Measurements from ENCODE around the gene PIEZO1. TPM values are rescaled to one million over a fixed set of nuclear protein-coding genes. Genes with fewer than 3 reads are reported as not detected.

Gene PIEZO1
- total RNA-seq, 1 donor from 2014 or later = 5.5 TPM

- Histone ChIP-seq H3K27ac (no peak overlapping the region), H3K4me3 (no peak overlapping the region), H3K36me3 (no peaks in the 10 kb centered on the region), H3F3A (ENCODE audit: low read depth) (peaks cover 6% of the 10 kb centered on the region), H3K4me1 (peaks cover 10% of the 10 kb centered on the region), H3K27me3 (no peaks in the 10 kb centered on the region), H3K4me2 (no peak overlapping the region), H3K9ac (no peak overlapping the region), H3K79me2 (ENCODE audit: low read depth) (no peaks in the 10 kb centered on the region), H3K9me3 (ENCODE audit: low read depth) (no peaks in the 10 kb centered on the region), H4K20me1 (ENCODE audit: low read depth) (no peaks in the 10 kb centered on the region), H2AFZ (replicated peaks) (no peak overlapping the region)
- H3K9me3 Mint-ChIP-seq = no peaks in the 10 kb centered on the region
- DNase-seq (ENCODE audit: low spot score) = no peak
- no peak for TF ChIP-seq EZH2 (IDR thresholded peaks at IDR 0.05)
- no peak for TF ChIP-seq EZH2phosphoT487 (IDR thresholded peaks at IDR 0.05)
- TF ChIP-seq CTCF (IDR thresholded peaks at IDR 0.05) = no peak
- H3K4me3 Mint-ChIP-seq = no peak overlapping the region
- no peak overlapping the region for H3K27ac Mint-ChIP-seq
- no peaks in the 10 kb centered on the region for H3K27me3 Mint-ChIP-seq (ENCODE audit: insufficient read depth, low read depth)
- peaks cover 2% of the 10 kb centered on the region for H3K4me1 Mint-ChIP-seq
- H3K36me3 Mint-ChIP-seq = no peaks in the 10 kb centered on the region
Observed at GRCh38 chr16:88740727-88741055, 44.3 kb downstream of the PIEZO1 start.

DNA sequence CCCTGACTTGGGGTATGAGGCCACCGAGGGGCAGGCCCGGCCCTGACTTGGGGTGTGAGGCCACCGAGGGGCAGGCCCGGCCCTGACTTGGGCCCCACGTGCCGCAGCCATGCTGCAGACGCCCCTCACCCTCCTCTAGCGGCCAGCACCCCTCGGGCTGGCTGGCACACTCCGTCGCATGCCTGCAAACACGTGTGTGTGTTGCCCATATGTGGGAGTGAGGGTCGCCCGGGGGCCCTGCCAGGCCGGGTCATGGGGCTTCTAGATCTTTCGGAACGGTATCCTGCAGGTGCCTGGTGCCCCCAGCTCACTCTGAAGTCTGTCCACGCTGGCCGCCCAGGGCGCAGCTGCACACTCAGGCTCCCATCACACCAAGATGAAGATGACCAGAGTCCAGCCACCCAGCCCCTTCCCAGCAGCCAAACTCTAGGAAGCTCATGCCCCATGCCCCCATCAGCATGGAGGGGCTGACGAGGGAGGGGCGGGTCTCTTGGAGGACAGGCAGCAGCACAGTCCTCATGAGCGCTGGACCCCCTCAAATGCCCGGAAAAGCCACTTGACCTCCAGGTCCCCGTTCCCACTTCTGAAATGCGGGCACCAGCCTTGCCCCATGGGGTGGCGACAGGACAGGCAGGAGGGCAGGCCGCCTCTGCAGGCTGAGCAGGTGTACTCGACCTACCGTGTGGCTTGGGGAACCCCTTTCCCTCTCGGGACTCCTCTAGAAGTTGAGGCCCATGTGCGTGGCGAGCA lies 44.9 kb downstream of the PIEZO1 start:
- Histone ChIP-seq H3K27ac (no peak overlapping the region), H3F3A (ENCODE audit: low read depth) (peaks cover 6% of the 10 kb centered on the region), H3K36me3 (no peaks in the 10 kb centered on the region), H3K4me3 (no peak overlapping the region), H3K79me2 (ENCODE audit: low read depth) (no peaks in the 10 kb centered on the region), H2AFZ (replicated peaks) (no peak overlapping the region), H3K27me3 (no peaks in the 10 kb centered on the region), H3K9ac (no peak overlapping the region), H3K4me2 (no peak overlapping the region), H4K20me1 (ENCODE audit: low read depth) (no peaks in the 10 kb centered on the region), H3K9me3 (ENCODE audit: low read depth) (no peaks in the 10 kb centered on the region), H3K4me1 (peaks cover 7% of the 10 kb centered on the region)
- TF ChIP-seq EZH2phosphoT487 (IDR thresholded peaks at IDR 0.05) (no peak), CTCF (IDR thresholded peaks at IDR 0.05) (no peak), EZH2 (IDR thresholded peaks at IDR 0.05) (no peak)
- H3K9me3 Mint-ChIP-seq = no peaks in the 10 kb centered on the region
- no peak overlapping the region for H3K27ac Mint-ChIP-seq
- no peaks in the 10 kb centered on the region for H3K36me3 Mint-ChIP-seq
- H3K4me3 Mint-ChIP-seq = no peak overlapping the region
- H3K27me3 Mint-ChIP-seq (ENCODE audit: insufficient read depth, low read depth) = no peaks in the 10 kb centered on the region
- DNase-seq (ENCODE audit: low spot score) = no peak
- H3K4me1 Mint-ChIP-seq = peaks cover 2% of the 10 kb centered on the region

GRCh38 chr16:88739139-88739976 lies 45.7 kb downstream of the PIEZO1 start:
- Mint-ChIP-seq H3K27me3 (ENCODE audit: insufficient read depth, low read depth) (no peaks in the 10 kb centered on the region), H3K4me3 (no peak overlapping the region), H3K9me3 (no peaks in the 10 kb centered on the region), H3K36me3 (no peaks in the 10 kb centered on the region), H3K4me1 (peaks cover 2% of the 10 kb centered on the region), H3K27ac (no peak overlapping the region)
- H3K4me3 ChIP-seq = no peak overlapping the region
- no peak overlapping the region for H3K4me2 ChIP-seq
- H2AFZ ChIP-seq (replicated peaks) = no peak overlapping the region
- H3K4me1 ChIP-seq = no peaks in the 10 kb centered on the region
- no peaks in the 10 kb centered on the region for H3K9me3 ChIP-seq (ENCODE audit: low read depth)
- H3F3A ChIP-seq (ENCODE audit: low read depth) = peaks cover 4% of the 10 kb centered on the region
- no peak overlapping the region for H3K27ac ChIP-seq
- no peak for DNase-seq (ENCODE audit: low spot score)
- no peaks in the 10 kb centered on the region for H3K27me3 ChIP-seq
- H3K36me3 ChIP-seq = no peaks in the 10 kb centered on the region
- no peak overlapping the region for H3K9ac ChIP-seq
- H4K20me1 ChIP-seq (ENCODE audit: low read depth) = no peaks in the 10 kb centered on the region
- H3K79me2 ChIP-seq (ENCODE audit: low read depth) = no peaks in the 10 kb centered on the region
- TF ChIP-seq EZH2 (IDR thresholded peaks at IDR 0.05) (no peak), CTCF (IDR thresholded peaks at IDR 0.05) (no peak), EZH2phosphoT487 (IDR thresholded peaks at IDR 0.05) (no peak)
